ENCODE measurements around the gene ZNF236.

ZNF236 gene

GRCh38 chr18:76866666-76867065 lies 44.3 kb downstream of the ZNF236 start:
- no peak for DNase-seq

- DNase-seq: no peak
These were observed 51.0 kb downstream of the ZNF236 start for GRCh38 chr18:76873311-76873710.

GRCh38 chr18:76873713-76874112 lies 51.4 kb downstream of the ZNF236 start:
- DNase-seq: no peak

GRCh38 chr18:76874642-76875389 lies 52.5 kb downstream of the ZNF236 start:
- DNase-seq: no peak

- DNase-seq: no peak
These were observed 53.3 kb downstream of the ZNF236 start for GRCh38 chr18:76875390-76876325.

- DNase-seq: no peak
These were observed 56.1 kb downstream of the ZNF236 start for GRCh38 chr18:76878426-76878825.

- no peak for DNase-seq
These were observed 57.7 kb downstream of the ZNF236 start for GRCh38 chr18:76880026-76880425.

- no peak for DNase-seq
These were observed 59.4 kb downstream of the ZNF236 start for GRCh38 chr18:76881744-76882143.

- no peak for DNase-seq
These were observed 59.8 kb downstream of the ZNF236 start for GRCh38 chr18:76882146-76882545.

- DNase-seq: no peak
These were observed 62.6 kb downstream of the ZNF236 start for GRCh38 chr18:76885001-76885400.

GRCh38 chr18:76886112-76886511 lies 63.8 kb downstream of the ZNF236 start:
- DNase-seq: no peak

- no peak for DNase-seq
These were observed 66.8 kb downstream of the ZNF236 start for GRCh38 chr18:76889091-76889699.

- no peak for DNase-seq
These were observed 70.5 kb downstream of the ZNF236 start for GRCh38 chr18:76892832-76893231.

GRCh38 chr18:76894566-76895346 lies 72.4 kb downstream of the ZNF236 start:
- no peak for DNase-seq

GRCh38 chr18:76895498-76895897 lies 73.1 kb downstream of the ZNF236 start:
- no peak for DNase-seq

- no peak for DNase-seq
These were observed 74.3 kb downstream of the ZNF236 start for GRCh38 chr18:76896677-76897076.

- DNase-seq: no peak
These were observed 74.9 kb downstream of the ZNF236 start for GRCh38 chr18:76897257-76897656.

GRCh38 chr18:76903386-76903785 lies 81.0 kb downstream of the ZNF236 start:
- no peak for DNase-seq

- DNase-seq: no peak
These were observed 83.5 kb downstream of the ZNF236 start for GRCh38 chr18:76905821-76906220.

- no peak for DNase-seq
These were observed 85.9 kb downstream of the ZNF236 start for GRCh38 chr18:76908277-76908676.

- DNase-seq: no peak
These were observed 87.1 kb downstream of the ZNF236 start for GRCh38 chr18:76909439-76909838.

GRCh38 chr18:76911440-76911839 lies 89.1 kb downstream of the ZNF236 start:
- no peak for DNase-seq

GRCh38 chr18:76913583-76913982 lies 91.2 kb downstream of the ZNF236 start:
- DNase-seq: no peak

Measured in effector CD8-positive, alpha-beta T cell (primary cell).